ENCODE measurements around the gene WDR82. TPM values are rescaled to one million over a fixed set of nuclear protein-coding genes. Genes with fewer than 3 reads are reported as not detected.
"Not testable (repeated sequence)": the region's sequence is repeated elsewhere in the genome, so short reads cannot be mapped to it uniquely, and the experiment has no call there.

The WDR82 gene
- total RNA-seq, 3 donors from 2014 or later, result 49.6 to 53.1 (median 52.1) TPM

DNA sequence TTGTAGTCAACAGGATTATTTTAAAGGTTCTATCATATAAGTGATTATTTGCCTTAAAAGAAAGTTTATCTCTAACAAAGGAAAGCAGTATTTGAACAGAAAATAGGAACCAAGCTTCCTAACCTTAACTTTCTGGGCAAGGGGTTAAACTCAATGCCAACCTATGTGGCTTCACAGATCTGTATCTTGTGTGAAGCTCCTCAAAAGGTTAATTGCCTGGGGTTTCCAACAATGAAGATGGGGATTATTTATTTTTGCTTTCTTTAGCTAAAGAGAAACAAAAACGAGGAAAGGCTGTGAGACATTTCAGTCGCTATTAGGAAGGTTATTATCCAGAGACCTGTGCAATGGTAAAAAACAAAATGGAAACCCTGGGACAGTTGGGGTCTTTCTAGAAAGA is 1.1 kb upstream of the WDR82 start:
- peak overlapping the region; percentile 94 to 99 for H3K27ac ChIP-seq
- H3K9me3 ChIP-seq, result no peaks in the 10 kb centered on the region
- TF ChIP-seq POLR2AphosphoS5 (IDR thresholded peaks at IDR 0.05) (no peak), POLR2A (IDR thresholded peaks at IDR 0.05) (no peak)
- TF ChIP-seq, protein P1, sequence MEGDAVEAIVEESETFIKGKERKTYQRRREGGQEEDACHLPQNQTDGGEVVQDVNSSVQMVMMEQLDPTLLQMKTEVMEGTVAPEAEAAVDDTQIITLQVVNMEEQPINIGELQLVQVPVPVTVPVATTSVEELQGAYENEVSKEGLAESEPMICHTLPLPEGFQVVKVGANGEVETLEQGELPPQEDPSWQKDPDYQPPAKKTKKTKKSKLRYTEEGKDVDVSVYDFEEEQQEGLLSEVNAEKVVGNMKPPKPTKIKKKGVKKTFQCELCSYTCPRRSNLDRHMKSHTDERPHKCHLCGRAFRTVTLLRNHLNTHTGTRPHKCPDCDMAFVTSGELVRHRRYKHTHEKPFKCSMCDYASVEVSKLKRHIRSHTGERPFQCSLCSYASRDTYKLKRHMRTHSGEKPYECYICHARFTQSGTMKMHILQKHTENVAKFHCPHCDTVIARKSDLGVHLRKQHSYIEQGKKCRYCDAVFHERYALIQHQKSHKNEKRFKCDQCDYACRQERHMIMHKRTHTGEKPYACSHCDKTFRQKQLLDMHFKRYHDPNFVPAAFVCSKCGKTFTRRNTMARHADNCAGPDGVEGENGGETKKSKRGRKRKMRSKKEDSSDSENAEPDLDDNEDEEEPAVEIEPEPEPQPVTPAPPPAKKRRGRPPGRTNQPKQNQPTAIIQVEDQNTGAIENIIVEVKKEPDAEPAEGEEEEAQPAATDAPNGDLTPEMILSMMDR (IDR thresholded peaks at IDR 0.05), result no peak
- DNase-seq (ENCODE audit: low spot score in 2 of 2), result no peak
- no peaks in the 10 kb centered on the region for H3K36me3 ChIP-seq
- intact Hi-C loops (cut with DNase I; ENCODE audit: low total_unique reads), result no loop called here
- peak overlapping the region in 2 of 3 donors; percentile 85 to 86 for H3K4me3 ChIP-seq
- H3K27me3 ChIP-seq, result no peaks in the 10 kb centered on the region
- H3K4me1 ChIP-seq, result peaks cover 0 to 23% of the 10 kb centered on the region in 2 donors

DNA sequence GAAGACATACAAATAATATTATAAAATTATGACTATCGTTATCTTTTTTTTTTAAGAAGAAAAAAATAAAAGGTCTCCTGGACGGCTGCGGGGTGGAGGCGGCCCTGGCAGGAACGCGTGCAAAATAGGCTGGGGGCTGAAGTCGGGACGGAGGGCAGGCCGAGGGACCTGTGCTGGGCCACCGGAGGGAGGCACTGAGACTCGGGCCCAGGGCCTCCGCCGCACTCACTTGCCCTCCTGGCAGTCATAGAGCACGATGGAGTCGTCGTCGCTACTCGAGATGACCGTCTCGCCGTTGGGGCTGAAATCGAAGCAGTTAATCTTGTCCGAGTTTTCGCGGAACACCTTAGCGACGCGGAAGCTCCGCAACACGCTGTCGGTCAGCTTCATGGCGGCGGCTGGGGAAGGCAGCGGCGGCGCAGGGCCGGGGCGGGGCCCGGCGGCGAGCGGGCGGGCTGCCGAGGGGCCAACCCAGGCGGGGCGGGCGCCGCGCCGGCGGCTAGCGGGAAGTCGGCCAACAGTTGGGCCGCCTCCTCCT is 408 bp downstream of the WDR82 start:
- peak in 1 of 2 donors; percentile 36 for DNase-seq (ENCODE audit: low spot score in 2 of 2)
- Histone ChIP-seq H3K27me3 (no peaks in the 10 kb centered on the region), H3K27ac (peak overlapping the region; percentile 94 to 99), H3K36me3 (no peaks in the 10 kb centered on the region), H3K9me3 (no peaks in the 10 kb centered on the region), H3K4me3 (peak overlapping the region; percentile 83 to 86 (median 85)), H3K4me1 (peaks cover 0 to 23% of the 10 kb centered on the region in 2 donors)
- TF ChIP-seq POLR2AphosphoS5 (IDR thresholded peaks at IDR 0.05) (no peak), POLR2A (IDR thresholded peaks at IDR 0.05) (no peak)
- TF ChIP-seq, protein P1 (IDR thresholded peaks at IDR 0.05), result peak in 2 of 3 donors; percentile 16 to 52
- intact Hi-C loops (cut with DNase I; ENCODE audit: low total_unique reads), result no loop called here

DNA sequence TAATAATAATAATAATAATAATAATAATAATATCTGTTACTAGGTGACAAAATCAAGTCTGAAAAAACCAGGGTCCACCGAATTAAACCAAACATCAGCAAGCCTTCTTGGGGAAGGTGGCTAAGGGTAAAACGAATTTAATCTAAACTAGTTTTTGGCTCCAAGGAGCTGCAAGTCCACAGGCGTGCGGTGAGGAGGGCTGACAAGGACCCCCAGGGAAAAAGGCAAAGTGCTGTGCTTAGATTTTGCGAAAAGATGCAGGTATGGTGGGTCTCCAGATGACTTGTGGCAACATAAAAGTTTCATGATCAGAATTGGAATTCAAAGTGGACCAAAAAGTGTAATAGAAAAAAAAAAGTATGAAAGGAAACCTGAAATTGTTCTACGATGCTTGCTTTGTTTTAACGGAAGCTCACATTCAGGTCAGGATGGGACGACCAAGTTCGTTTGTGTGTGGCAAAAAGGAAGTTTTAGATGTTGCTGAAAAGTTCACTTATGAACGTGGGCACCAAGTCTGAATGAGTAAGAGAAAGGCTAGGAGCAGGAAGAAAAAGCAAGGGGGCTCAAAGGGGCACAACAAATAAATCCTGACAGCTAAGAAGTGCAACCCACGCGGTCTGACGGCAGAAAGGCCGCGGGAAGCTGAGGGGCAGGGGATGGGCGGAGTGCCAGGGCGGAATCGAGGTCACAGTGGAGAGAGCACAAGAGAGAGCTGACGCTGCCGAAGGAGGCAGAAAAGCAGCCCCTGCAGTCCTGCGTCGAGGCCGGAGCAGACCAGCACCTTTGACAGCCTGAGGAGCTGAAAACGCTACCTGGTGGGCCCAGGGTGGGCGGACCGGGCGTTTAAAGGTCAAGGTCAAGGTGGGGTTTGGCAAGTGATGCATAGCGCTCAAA is 1.1 kb downstream of the WDR82 start:
- Histone ChIP-seq H3K27me3 (no peaks in the 10 kb centered on the region), H3K27ac (peak overlapping the region; percentile 94 to 99), H3K36me3 (no peaks in the 10 kb centered on the region), H3K9me3 (no peaks in the 10 kb centered on the region), H3K4me3 (peak overlapping the region; percentile 83 to 86 (median 85)), H3K4me1 (peaks cover 0 to 23% of the 10 kb centered on the region in 2 donors)
- intact Hi-C loops (cut with DNase I; ENCODE audit: low total_unique reads), result no loop called here
- DNase-seq (ENCODE audit: low spot score in 2 of 2), result peak; percentile 49 to 74
- peak in 1 of 3 donors; percentile 56 for TF ChIP-seq POLR2AphosphoS5 (IDR thresholded peaks at IDR 0.05)
- TF ChIP-seq, protein P1 (IDR thresholded peaks at IDR 0.05), result no peak

DNA sequence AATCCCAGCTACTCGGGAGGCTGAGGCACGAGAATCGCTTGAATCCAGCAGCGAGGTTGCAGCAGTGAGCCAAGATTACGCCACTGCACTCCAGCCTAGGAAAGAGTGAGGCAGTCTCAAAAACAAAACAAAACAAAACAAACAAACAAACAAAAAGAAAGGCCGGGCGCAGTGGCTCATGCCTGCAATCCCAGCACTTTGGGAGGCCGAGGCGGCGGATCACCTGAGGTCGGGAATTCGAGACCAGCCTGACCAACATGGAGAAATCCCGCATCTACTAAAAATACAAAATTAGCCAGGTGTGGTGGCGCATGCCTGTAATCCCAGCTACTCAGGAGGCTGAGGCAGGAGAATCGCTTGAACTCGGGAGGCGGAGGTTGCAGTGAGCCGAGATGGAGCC is 3.7 kb downstream of the WDR82 start:
- H3K36me3 ChIP-seq; H3K9me3 ChIP-seq; intact Hi-C loops (cut with DNase I; ENCODE audit: low total_unique reads); DNase-seq (ENCODE audit: low spot score in 2 of 2); H3K27me3 ChIP-seq: not testable (repeated sequence)
- Histone ChIP-seq H3K4me3 (peak overlapping the region in 1 of 3 donors; percentile 6), H3K4me1 (peaks cover 4 to 35% of the 10 kb centered on the region in 2 donors), H3K27ac (peak overlapping the region in 1 of 2 donors; percentile 94)

DNA sequence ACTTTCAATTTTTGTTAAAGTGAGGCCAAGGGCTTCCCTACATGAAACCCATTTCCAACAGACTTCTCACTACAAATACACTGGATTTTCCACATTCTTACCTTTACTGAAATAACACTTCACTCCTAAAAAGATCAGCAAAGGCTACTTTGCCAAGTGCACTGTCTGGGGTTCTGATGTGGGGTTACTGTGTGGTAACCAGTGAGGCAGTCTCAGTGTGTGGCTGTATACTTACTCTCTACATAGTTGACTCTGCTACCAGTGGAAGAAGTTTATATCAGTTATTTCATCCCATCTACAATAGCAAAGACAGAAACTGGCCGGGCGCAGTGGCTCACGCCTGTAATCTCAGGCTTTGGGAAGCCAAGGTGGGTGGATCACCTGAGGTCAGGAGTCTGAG is 5.6 kb downstream of the WDR82 start:
- peaks cover 4 to 27% of the 10 kb centered on the region in 2 donors for H3K4me1 ChIP-seq

DNA sequence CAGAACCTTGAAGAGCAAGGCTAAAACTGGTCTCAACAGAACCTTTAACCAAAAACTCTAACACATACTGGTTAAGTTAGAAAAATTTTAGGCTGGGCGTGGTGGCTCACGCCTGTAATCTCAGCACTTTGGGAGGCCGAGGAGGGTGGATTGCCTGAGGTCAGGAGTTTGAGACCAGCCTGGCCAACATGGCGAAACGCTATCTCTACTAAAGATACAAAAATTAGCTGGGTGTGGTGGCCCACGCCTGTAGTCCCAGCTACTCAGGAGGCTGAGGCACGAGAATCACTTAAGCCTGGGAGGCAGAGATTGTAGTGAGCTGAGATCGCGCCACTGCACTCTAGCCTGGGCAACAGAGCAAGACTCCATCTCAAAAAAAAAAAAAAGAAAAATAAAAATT is 6.3 kb downstream of the WDR82 start:
- H3K36me3 ChIP-seq; H3K4me3 ChIP-seq; H3K9me3 ChIP-seq; intact Hi-C loops (cut with DNase I; ENCODE audit: low total_unique reads); H3K27me3 ChIP-seq; DNase-seq (ENCODE audit: low spot score in 2 of 2): not testable (repeated sequence)
- Histone ChIP-seq H3K27ac (peak overlapping the region in 1 of 2 donors; percentile 70), H3K4me1 (peaks cover 4 to 27% of the 10 kb centered on the region in 2 donors)

More for the DNA sequence above, 5.6 kb downstream of the WDR82 start:
- DNase-seq (ENCODE audit: low spot score in 2 of 2), result no peak
- Histone ChIP-seq H3K4me3 (no peak overlapping the region), H3K36me3 (no peaks in the 10 kb centered on the region), H3K27ac (peak overlapping the region in 1 of 2 donors; percentile 17), H3K27me3 (no peaks in the 10 kb centered on the region), H3K9me3 (no peaks in the 10 kb centered on the region)
- intact Hi-C loops (cut with DNase I; ENCODE audit: low total_unique reads), result no loop called here
- no peak for TF ChIP-seq POLR2A (IDR thresholded peaks at IDR 0.05)
- TF ChIP-seq, protein P1 (IDR thresholded peaks at IDR 0.05), result no peak
- no peak for TF ChIP-seq POLR2AphosphoS5 (IDR thresholded peaks at IDR 0.05)
